ACHN (cell line): ENCODE measurements around the gene LRRC73.
A peak's percentile ranks its signal among the peaks of the same experiment; 100 is the strongest.
"Not testable (repeated sequence)": the region's sequence is repeated elsewhere in the genome, so short reads cannot be mapped to it uniquely, and the experiment has no call there.

Experiments used
- DNase-seq: peaks from one replicate; pipeline ENCODE4 v3.0.0-alpha.2; 2015
- in situ Hi-C: cut with HindIII; loops from 2 replicates; pipeline ENCODE4 v1.10.0; 2017; ENCODE audit warnings: low sequenced_read_pairs, low pct_ligation_motif_present, low pct_unique_long_range_greater_than_20kb

Gene LRRC73

DNA sequence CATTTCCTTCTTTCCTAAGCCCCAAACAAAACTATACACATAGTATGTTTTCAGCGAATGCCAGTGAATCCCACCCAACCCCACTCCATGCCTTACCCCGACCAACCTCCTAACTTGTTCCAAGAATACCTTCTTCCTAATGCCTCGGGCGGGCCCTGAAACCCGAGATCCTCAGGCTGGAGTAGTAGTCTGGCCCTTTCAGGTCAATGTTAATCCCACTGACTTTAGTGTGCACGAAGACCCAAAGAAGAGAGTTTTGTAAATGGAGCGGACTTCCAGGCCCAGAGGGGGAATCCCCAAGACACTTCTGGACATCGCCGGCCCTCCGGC, 6.2 kb upstream of the LRRC73 start:
- in situ Hi-C loops: no loop called here

GRCh38 chr6:43515808-43516207, 5.7 kb upstream of the LRRC73 start:
- no peak for DNase-seq
- in situ Hi-C loops: no loop called here

More for the DNA sequence above, 6.2 kb upstream of the LRRC73 start:
- no peak for DNase-seq

GRCh38 chr6:43511824-43512415, 1.8 kb upstream of the LRRC73 start:
- in situ Hi-C loops: no loop called here
- no peak for DNase-seq

- in situ Hi-C loops: no loop called here
- DNase-seq: no peak
Measured at GRCh38 chr6:43510827-43511163, 649 bp upstream of the LRRC73 start.

GRCh38 chr6:43509142-43509983, 783 bp downstream of the LRRC73 start:
- no peak for DNase-seq
- in situ Hi-C loops: no loop called here

DNA sequence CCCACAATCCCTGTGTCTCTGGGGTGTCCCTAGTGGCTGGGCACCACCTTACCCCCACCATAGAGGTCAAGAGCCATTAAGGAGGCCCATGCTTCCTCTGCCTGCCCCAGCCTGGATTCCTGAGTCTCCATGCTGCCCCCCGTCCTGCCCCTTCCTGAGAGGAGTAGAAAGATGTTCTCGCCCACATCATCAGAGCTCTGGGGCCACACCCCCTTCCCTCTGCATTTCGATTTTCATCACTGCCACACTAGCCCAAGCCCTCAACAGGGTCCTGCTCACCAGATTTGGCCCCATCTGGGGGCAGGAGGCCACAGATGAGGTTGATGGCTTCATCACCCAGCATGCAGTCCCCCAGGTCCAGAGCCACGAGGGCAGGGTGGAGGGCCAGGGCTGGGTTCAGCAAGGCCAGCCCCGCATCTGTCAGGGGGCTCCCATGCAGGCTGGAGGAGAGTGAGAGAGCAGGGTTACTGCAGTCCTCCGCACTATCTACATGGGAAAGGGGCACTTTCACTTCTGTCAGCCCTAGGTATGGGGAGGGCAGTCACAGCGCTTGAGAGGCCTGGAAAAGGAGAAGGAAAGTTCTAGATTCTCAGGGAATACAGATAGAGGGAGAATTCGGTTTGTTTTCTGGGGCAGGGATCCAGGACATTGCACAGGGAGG, 1.5 kb downstream of the LRRC73 start:
- DNase-seq: no peak
- in situ Hi-C loops: no loop called here

DNA sequence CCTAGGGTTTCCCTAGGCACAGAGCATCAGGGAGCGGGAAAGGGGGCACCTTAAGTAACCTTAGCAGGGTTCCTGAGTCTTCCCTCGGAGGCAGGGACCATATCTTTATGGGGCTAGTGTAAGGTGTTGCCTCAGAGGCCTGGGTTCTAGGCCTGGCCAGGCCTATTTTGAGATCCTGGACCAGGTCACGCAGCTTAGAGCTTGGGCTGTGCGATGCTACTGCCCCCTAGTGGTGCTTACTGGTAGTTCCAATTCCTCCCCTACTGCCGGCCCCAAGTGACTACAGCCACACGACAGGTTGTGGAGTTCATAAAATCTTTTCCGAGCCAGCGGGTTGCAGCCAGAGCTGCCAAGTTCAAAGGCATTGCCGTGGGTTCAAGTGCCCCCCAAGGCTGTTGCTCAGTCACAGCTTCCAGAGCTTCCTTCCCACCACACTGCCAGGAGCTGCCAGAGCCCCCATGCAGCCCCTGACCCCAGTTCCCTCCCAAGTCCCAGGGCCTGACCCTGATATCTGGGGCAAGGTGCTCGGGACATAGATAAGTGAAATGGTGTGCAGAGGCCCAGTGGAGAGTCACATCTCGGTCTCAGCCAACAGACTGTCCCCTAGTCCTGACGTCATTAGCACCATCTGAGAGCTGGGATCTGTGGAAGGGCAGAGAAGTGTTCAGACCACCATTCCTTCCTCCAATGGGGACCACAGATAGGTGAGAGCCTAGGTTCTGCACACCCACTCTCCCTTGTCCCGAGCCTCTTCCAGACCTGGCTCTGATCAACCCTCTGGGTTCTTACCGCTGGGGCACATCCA, 3.3 kb downstream of the LRRC73 start:
- in situ Hi-C loops: no loop called here
- peak; percentile 74 for DNase-seq

DNA sequence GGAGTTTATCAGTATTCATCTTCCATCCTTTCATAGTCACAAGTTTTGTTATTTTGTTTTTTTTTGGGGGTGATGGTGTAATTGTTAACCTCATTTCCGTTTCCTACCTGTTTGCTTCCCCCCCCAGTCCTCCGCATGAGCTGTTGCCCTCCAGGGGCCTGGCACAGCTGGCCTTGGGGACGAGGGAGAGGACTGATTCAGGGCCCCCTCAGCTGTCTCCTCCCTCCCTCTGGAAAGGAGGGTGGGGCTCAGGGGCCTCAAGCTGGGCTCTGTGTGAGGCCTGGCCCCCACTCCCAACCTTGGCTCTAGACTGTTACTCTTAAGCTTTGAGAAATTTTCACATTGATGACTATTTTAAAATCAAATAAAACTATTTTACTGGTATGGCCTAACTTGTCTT, 4.0 kb downstream of the LRRC73 start:
- no peak for DNase-seq
- in situ Hi-C loops: no loop called here

DNA sequence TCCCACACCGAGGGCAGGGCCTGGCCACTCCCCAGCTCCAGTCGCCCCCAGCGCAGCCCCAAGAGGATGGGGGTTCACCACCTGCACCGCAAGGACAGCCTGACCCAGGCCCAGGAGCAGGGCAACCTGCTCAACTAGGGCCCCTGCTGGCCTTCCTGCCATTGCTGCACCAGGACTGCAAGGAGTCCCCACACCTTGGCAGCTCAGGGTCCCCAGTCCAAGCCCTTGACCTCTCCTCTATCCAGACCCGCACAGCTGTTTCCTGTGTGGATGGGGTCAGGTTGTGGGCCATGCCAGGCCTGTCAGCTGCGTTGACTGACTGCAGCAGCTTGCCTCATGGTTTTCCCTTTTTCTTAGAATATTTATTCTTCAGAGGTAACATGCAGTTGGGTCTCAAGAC, 4.4 kb downstream of the LRRC73 start:
- in situ Hi-C loops: no loop called here
- no peak for DNase-seq

- in situ Hi-C loops: no loop called here
Measured at GRCh38 chr6:43504756-43505593, 5.2 kb downstream of the LRRC73 start.

GRCh38 chr6:43503443-43503842, 6.7 kb downstream of the LRRC73 start:
- no peak for DNase-seq
- in situ Hi-C loops: no loop called here

More at GRCh38 chr6:43504756-43505593, 5.2 kb downstream of the LRRC73 start:
- DNase-seq: no peak

- DNase-seq: no peak
- in situ Hi-C loops: no loop called here
Measured at GRCh38 chr6:43502666-43503065, 7.5 kb downstream of the LRRC73 start.

DNA sequence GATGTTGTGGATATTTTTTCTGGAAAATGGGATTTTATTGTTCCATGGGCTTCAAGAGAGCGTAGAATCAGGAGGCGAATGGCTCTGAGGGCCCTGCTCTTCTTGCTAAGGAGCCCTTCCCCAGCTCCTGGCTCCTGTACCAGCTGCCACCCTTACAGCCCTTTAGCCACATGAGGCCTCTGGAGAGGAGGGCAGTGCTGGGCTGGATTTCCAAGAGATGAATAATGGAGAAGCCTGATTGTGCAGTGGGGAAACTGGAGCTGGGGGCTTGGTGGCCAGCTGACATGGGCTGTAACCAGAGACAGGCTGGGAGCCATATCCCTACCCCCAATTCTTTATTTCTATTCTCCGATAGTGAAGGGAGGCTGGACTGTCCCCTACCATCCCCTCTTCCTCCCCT, 9.2 kb downstream of the LRRC73 start:
- no peak for DNase-seq

DNA sequence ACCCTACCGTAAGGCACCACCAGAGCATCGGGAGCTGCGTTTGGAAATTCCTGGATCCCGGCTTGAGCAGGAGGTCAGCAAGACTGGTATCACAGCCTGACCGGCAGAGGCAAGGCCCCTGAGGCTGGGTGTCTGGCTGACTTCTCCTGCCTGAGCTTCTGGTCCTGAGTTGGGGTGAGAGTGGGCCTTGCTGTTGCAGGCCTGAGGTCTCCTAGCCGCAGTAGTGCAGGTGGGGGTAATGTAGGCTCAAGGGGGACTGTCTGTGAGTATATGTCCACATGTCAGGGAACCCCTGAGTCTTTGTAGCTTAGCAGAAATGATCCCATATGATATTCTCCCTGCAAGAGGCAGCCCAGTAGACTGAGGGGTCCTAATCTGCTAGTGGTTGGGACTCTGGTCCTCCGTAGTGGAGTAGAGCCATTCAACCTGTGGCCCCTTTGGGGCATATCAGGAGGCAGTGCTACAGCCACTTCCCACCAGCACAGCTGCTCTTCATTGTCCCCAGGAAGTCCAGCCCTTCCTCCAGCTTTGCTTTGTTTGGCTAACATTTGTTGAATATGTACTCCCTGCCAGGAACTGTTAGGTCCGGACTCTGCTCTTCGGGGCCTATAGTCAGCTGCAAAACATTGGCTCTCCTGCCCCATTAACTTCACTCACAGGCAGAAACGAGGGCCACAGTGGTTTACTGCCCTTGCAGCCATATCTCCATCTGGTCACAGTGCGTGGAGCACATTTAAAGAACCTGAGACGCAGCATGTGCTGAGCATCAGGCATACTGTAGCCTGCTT, 10.9 kb downstream of the LRRC73 start:
- in situ Hi-C loops: no loop called here

More for the DNA sequence above, 9.2 kb downstream of the LRRC73 start:
- in situ Hi-C loops: no loop called here

DNA sequence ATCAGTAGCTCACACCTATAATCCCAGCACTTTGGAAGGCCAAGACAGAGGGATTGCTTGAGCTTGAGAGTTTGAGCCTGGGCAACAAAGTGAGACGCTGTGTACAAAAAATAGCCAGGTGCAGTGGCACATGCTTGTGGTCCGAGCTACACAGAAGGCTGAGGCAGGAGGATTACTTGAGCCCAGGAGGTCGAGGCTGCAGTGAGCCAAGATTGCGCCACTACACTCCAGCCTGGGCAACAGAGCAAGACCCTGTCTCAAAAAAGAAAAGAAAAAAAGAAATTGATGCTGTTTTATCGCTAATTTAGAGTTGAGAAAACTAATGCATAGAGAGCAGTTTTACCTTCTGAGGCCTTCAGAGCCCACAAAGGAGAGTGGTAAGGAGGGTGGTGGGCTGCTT, 11.9 kb downstream of the LRRC73 start:
- in situ Hi-C loops, DNase-seq: not testable (repeated sequence)

More for the DNA sequence above, 10.9 kb downstream of the LRRC73 start:
- no peak for DNase-seq

DNA sequence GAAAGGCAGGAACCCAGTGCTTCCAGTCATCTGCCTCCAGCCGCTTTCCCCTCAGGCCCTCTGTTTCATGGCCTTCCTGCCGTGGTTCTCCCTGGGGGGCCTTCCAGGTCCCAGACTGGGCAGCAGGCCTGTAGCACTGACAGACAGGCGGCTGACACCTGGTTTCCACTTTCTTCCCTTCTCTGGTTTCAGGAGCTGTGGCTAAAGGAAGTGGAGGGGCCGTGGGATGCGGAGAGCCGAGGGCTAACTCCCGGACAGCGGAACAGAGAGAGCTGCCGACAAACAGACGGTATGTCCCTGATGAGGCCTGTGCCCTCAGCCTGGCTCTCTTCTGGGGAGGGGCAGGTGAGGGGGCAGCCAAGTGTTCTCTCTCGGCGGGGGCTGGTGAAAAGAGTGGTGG, 12.5 kb downstream of the LRRC73 start:
- in situ Hi-C loops: no loop called here
- no peak for DNase-seq

GRCh38 chr6:43497129-43497396, 13.1 kb downstream of the LRRC73 start:
- in situ Hi-C loops: no loop called here
- DNase-seq: no peak
